Head of caudate nucleus (tissue), 42 donors: ENCODE data around the gene DLGAP4.

ENCODE experiments used
- DNase-seq, 42 donors: peaks; one replicate each; pipeline versions ENCODE4 v3.0.0 to v3.0.0-alpha.2; 2020 to 2021; ENCODE audit warnings: mixed read lengths in 7 of 42
- intact Hi-C: fragments of 100-400 bp; cut with DNase I; formaldehyde crosslinking; loops from one replicate; pipeline ENCODE4 v1.15.0; 2022

DLGAP4 gene

DNA sequence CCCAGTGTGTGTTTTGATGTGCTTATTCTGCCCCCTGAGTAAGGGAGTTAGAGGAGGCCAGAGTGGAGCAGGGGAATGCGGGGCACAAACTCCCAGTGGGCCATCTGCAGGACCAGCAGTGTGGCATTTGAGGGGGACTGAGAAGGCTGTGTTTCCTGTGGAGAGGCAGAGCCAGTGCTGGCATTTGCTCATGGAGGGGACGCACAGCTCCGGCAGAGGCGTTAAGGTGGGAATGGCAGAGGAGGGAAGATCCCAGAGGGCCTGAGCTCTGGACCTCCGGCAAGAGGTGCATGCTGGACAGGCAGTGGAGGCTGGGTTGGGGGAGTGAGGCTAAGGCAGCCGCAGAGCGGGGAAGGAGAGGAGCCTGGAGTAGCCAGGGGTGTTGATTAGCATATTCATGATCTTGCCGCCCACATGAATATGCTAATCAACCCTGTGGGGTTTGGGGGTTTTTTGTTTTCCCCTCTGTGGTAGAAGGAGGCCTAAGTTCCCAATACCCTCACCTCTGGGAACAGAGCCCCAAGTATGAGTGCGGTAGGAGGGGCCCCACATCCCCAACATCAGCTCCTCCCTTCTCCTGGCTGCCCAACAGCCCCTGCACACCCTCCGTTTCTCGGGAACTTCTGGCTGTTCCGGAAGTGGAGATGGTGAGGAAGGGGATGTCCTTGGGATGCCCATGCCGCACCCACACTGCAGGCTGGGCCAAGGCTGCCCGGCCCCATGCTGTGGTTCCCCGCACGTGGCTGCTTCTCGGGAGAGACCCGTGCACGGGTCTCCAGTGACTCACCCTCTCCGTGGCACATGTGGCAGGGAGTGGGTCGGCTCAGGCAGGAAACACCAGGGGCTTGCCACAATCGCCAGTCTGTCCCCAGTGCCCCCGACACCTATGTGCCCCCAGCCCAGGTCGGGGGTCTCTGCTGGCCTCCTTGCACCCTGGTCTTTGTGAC is 33.8 kb downstream of the DLGAP4 start:
- intact Hi-C loops, result no loop called here

DNA sequence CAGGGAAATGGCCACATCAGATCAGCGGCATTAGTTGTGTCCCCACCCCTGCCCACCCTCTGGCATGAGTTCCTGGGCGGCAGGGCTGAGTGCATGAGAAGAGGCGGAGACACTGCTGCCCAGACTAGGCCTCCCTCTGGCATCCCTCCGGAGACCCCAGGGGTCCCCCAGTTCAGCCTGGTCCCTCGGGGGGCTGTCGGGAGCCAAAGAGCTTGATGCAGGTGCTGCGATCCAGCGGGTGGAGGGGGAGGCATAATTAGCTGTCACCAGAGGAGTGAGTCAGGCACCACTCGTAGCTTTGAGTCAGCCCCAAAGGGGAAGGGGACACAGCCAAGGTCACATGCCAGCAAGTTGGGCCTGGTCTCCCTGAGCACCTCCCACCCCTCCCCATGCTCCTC is 34.5 kb downstream of the DLGAP4 start:
- DNase-seq, result peak in 41 of 42 donors; percentile 19 to 84 (median 54)
- intact Hi-C loops, result no loop called here

More for the DNA sequence above, 33.8 kb downstream of the DLGAP4 start:
- DNase-seq, result peak in 29 of 42 donors; percentile 7 to 65 (median 44)

- no peak for DNase-seq
- intact Hi-C loops, result no loop called here
Observed at GRCh38 chr20:36341331-36342020, 35.3 kb downstream of the DLGAP4 start.

- intact Hi-C loops, result no loop called here
- no peak for DNase-seq
Observed at GRCh38 chr20:36342331-36343120, 36.4 kb downstream of the DLGAP4 start.

DNA sequence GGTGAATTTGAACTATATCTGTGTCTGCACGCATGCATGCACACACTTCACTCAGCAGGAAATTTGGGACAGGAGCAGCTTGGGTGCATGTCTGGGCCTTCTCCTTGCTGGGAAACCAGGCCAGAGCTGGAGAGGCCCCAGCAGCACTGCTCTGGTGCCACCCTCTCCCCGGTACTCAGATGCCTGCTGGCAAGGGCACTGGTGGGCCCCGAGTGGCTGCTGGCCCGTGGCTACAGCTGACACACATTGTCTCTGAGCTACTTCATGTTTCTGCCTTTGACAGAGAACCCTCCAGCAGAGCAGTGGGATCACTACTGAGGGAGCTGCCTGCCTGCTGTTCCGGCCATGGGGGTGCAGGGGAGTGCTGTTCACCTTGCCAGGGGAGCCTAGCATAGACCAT is 37.5 kb downstream of the DLGAP4 start:
- no peak for DNase-seq
- intact Hi-C loops, result no loop called here

DNA sequence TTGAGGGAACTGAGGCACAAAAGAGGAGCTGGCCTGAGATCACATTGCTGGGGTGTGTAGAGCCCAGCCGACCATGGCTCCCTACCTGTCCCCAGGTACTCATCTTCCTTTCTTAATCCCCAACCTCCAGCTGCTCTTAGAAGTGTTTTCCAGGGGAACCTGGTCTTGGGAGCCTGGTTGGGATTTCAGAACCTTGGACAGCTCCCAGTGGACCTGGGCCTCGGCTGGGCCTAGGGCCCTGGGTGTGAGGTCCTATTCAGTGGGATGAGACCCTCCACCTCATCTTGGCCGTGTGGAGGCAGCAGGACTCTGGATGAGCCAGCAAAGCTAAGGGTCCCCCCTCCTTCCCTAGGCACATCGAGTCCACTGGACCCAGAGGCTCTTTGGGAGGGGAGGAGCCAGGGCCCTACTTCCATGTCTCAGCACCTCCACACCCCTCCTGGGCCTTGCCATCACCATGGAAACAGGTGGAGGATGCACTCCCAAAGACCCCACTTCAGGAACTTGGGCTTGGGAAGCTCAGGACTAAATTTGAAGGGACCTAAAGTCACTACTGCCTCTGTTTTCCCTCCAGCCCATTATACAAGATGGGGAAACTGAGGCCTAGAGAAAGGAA is 38.5 kb downstream of the DLGAP4 start:
- DNase-seq, result peak in 3 of 42 donors; percentile 29 to 52 (median 50)
- intact Hi-C loops, result no loop called here

- intact Hi-C loops, result no loop called here
- DNase-seq, result peak in 2 of 42 donors; percentile 35 to 39
Observed at GRCh38 chr20:36346256-36346655, 40.1 kb downstream of the DLGAP4 start.

GRCh38 chr20:36349384-36350170 is 43.4 kb downstream of the DLGAP4 start:
- intact Hi-C loops, result no loop called here
- no peak for DNase-seq

DNA sequence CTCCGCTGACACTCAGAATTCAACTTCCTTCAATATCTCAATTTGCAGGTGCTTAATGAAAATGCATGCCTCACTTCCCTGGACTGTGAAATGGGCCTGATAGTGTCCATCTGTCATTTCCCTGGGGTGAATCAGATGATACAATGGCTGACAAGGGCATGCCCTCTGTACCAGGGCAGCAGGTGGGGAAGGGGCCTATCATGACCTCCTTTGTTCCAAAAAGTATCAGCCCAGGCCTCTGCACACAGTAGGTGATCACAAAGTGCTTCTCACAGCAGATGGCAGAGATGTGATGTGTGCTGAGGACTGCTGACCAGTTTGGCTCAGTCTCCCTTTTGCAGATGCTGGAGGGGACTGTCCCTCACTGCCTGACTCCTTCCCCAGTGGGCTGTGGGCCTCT is 44.3 kb downstream of the DLGAP4 start:
- intact Hi-C loops, result no loop called here
- no peak for DNase-seq

DNA sequence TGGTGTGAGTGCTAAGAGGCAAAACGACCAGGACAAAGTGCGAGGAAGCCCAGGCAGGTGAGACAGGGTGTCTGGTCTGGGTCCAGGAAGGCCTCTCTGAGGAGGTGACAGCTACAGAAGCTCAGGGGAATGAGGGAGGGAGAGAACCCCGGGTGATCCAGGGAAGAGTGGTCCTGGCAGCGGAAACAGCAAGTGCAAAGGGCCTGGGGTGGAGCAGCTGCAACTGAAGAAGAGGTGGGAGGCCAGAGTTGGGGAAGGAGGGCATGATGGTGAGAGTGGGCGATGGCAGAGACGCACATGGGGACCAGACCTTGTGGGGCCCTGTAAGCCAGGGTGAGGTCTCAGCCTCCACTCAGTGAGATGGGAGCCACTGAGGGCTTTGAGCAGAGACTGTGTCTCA is 45.8 kb downstream of the DLGAP4 start:
- intact Hi-C loops, result no loop called here

DNA sequence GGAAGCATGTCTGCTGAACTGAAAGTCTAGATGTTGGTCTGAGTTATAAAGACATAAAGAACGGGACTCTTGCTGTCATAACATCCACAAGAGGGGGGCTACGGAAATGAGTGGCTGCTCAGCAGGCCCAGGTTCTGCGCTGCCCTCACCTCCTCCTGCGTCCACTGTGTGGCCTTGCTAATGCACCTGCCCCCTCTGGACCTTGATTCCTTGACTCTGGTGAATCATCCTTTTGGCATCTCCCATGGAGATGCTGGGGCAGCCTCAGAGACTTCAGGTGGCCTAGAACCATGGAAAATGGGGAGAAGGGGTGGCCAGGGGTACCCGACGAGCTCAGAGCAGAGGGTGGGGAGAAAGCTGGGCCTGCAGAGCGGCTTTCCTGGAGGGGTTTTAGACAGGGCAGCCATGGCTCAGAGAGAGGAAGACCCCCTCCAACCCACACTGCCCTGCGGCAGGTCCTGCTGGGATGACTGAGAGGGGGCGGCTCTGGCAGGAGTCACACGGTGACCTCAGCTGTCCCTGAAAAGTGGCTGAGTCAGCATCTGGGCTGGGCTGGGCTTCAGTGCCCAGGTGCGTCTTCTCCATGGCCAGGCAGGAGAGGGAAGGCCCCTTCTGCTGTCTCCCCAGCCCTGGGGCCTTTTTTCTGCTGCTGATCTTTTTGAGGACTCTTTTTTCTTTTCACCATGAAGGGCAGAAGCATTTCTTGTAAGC is 46.9 kb downstream of the DLGAP4 start:
- intact Hi-C loops, result no loop called here
- no peak for DNase-seq

More for the DNA sequence above, 45.8 kb downstream of the DLGAP4 start:
- DNase-seq, result no peak

DNA sequence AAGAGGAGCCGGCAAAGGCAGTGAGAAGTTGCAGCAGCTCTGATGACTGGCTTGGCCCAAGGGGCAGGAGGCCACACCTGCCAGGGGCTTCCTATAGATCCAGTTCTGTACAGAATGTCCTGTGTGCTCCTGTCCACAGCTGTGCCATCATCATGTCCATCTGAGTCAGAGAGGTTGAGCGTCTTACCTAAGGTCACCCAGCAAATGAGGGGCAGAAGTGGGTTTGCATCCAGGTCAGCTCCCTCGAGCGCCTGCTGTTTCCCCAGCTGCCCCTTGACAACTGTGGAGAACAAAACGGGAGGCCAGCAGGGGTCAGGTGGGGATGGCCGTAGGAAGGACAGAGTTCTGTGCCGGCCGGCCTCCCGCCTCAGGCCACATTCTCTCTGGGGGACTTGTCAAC is 47.6 kb downstream of the DLGAP4 start:
- intact Hi-C loops, result no loop called here
- no peak for DNase-seq

GRCh38 chr20:36355469-36356171 is 49.5 kb downstream of the DLGAP4 start:
- intact Hi-C loops, result no loop called here
- DNase-seq, result no peak

DNA sequence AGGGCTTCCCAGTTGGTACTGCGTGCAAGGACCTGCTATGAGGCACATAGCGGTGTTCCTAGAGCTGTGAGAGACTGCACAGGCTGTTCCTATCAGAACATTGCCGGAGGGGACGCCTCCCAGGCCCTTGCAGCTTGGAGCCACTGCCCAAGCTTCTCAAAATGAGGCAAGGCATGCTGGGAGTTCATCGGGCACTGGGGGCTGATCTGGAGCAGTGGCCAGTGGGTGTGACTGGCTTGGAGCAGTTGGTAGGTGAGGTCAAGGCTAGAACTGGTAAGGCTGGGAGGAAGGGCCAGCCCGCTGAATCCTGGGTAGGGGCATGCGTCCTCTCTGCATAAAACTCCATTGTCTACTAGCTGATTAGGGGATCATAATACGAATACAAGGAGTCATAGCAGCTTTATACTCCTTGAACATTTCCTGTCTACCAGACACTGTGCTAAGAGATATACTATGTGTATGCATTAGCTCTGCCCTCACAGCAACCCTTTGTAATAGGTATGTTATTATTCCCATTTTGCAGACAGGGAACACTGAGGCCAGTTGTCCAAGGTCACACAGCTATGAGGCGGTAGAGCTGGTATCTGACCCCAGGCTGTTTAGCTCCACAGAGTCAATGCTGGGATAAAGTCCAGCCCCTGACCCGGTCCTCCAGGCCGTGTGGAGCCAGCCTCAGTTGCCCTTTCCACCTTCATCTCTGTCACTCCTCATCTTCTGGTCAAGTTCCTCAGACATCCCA is 53.7 kb downstream of the DLGAP4 start:
- DNase-seq, result no peak
- intact Hi-C loops, result no loop called here

GRCh38 chr20:36360429-36360828 is 54.3 kb downstream of the DLGAP4 start:
- no peak for DNase-seq
- intact Hi-C loops, result no loop called here

- intact Hi-C loops, result no loop called here
- DNase-seq, result no peak
Observed at GRCh38 chr20:36361406-36361805, 55.3 kb downstream of the DLGAP4 start.
